Smooth muscle cell (in vitro differentiated cells): Measurements from ENCODE around the gene SYT7. TPM values are rescaled to one million over a fixed set of nuclear protein-coding genes. Genes with fewer than 3 reads are reported as not detected.
"Not testable (repeated sequence)": the region's sequence is repeated elsewhere in the genome, so short reads cannot be mapped to it uniquely, and the experiment has no call there.

Experiments used
- DNase-seq: peaks from one replicate; lab custom pipeline; 2025; ENCODE audit not compliant: unreplicated experiment; lab: John Stamatoyannopoulos, UW
- H2AFZ ChIP-seq: fragments of 200-600 bp; sonication (generic); 2 replicates; pipeline ENCODE4 v1.6.0; 2016; ENCODE audit warnings: antibody characterized with exemption, low read depth, mild to moderate bottlenecking
- H3F3A ChIP-seq: fragments of 200-600 bp; sonication (generic); 2 replicates; pipeline ENCODE4 v1.6.0; 2017; ENCODE audit warnings: antibody characterized with exemption, low read depth
- H3K27ac ChIP-seq: fragments of 200-600 bp; sonication (generic); 2 replicates; pipeline ENCODE4 v1.5.1; 2016; ENCODE audit warnings: low read depth, mild to moderate bottlenecking
- H3K27me3 ChIP-seq: fragments of 200-600 bp; sonication (generic); 2 replicates; pipeline ENCODE4 v1.6.1; 2016; ENCODE audit warnings: low read depth, mild to moderate bottlenecking
- H3K36me3 ChIP-seq: fragments of 200-600 bp; sonication (generic); 2 replicates; pipeline ENCODE4 v1.5.1; 2016; ENCODE audit warnings: low read depth
- H3K4me1 ChIP-seq: fragments of 200-600 bp; sonication (generic); 2 replicates; pipeline ENCODE4 v1.5.1; 2016; ENCODE audit warnings: low read depth
- H3K4me2 ChIP-seq: fragments of 200-600 bp; sonication (generic); 2 replicates; pipeline ENCODE4 v1.6.0; 2016; ENCODE audit warnings: mild to moderate bottlenecking
- H3K4me3 ChIP-seq: fragments of 200-600 bp; sonication (generic); 2 replicates; pipeline ENCODE4 v1.5.1; 2016; ENCODE audit warnings: mild to moderate bottlenecking
- H3K79me2 ChIP-seq: fragments of 200-600 bp; sonication (generic); 2 replicates; pipeline ENCODE4 v1.6.0; 2016; ENCODE audit warnings: low read depth, mild to moderate bottlenecking
- H3K9ac ChIP-seq: fragments of 200-600 bp; sonication (generic); 2 replicates; pipeline ENCODE4 v1.6.0; 2016; ENCODE audit warnings: low read depth
- H3K9me3 ChIP-seq: fragments of 200-600 bp; sonication (generic); replicated peaks from 2 replicates; pipeline ENCODE4 v1.5.1; 2016; ENCODE audit warnings: low read depth
- H4K20me1 ChIP-seq: fragments of 200-600 bp; sonication (generic); 2 replicates; pipeline ENCODE4 v1.6.0; 2016; ENCODE audit warnings: low read depth
- WGBS: methylation state at CpG from one replicate; pipeline ENCODE4 v1.1.7; 2016; ENCODE audit warnings: low lambda C conversion rate; 5-methylcytosine and 5-hydroxymethylcytosine counted together
- polyA plus RNA-seq: library from polyadenylated mRNA; unstranded; fragments of >200 nt; fragmentation: Nextera tagmentation; extraction: Ambion mirVana; gene quantifications from 2 replicates; pipeline ENCODE4 v1.2.1, GENCODE V29; 2016
- total RNA-seq: library from RNA; depleted of rRNA; stranded (reverse); fragments of >200 nt; gene quantifications from 2 replicates; pipeline ENCODE4 v1.2.3, GENCODE V29; 2014
- TF ChIP-seq, protein P1 (sequence below): fragments of 200-600 bp; sonication (generic); IDR thresholded peaks from 2 replicates; pipeline ENCODE4 v1.5.1; 2017; ENCODE audit warnings: borderline replicate concordance, mild to moderate bottlenecking, antibody characterized with exemption; ENCODE audit not compliant: insufficient read depth, poor library complexity, severe bottlenecking

Gene SYT7
- total and polyA plus RNA-seq, 2 experiments from 2014 or later = 0.79 to 4.0 TPM

DNA sequence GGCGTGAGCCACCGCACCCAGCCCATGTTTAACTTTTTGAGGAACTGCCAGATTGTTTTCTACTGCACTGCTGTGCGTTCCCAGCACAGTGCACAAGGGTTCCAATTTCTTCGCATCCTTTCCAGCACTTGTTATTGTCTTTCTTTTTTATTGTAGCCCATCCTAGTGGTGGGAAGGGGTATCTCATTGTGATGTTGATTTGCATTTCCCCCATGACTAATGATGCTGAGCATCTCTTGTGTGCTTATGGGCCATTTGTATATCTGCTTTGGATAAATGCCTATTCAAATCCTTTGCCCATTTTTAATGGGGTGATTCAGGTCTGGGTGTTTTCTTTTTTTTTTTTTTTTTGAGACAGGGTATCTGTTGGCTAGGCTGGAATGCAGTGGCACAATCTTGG is 36.6 kb upstream of the SYT7 start:
- TF ChIP-seq, protein P1, sequence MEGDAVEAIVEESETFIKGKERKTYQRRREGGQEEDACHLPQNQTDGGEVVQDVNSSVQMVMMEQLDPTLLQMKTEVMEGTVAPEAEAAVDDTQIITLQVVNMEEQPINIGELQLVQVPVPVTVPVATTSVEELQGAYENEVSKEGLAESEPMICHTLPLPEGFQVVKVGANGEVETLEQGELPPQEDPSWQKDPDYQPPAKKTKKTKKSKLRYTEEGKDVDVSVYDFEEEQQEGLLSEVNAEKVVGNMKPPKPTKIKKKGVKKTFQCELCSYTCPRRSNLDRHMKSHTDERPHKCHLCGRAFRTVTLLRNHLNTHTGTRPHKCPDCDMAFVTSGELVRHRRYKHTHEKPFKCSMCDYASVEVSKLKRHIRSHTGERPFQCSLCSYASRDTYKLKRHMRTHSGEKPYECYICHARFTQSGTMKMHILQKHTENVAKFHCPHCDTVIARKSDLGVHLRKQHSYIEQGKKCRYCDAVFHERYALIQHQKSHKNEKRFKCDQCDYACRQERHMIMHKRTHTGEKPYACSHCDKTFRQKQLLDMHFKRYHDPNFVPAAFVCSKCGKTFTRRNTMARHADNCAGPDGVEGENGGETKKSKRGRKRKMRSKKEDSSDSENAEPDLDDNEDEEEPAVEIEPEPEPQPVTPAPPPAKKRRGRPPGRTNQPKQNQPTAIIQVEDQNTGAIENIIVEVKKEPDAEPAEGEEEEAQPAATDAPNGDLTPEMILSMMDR = no peak

DNA sequence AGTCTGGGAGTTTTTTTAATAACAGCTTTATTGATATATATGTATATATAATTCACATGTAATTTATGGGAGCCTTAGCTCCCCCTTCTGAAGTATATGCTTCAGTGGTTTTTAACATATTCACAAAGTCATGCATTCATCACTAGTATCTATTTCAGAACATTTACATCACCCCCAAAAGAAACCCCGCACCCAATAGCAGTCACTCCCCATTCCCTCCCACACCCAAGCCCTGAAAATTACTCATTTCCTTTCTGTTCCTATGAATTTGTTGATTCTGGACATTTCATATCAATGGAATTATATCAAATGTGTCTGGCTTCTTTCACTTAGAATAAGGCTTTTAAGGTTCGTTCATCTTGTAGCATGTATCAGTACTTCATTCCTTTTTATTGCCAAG is 35.6 kb upstream of the SYT7 start:
- Histone ChIP-seq H3K4me1 (no peaks in the 10 kb centered on the region), H3K36me3 (no peaks in the 10 kb centered on the region), H3K27ac (no peak overlapping the region), H3K4me2 (peak overlapping the region; percentile 47), H2AFZ (no peak overlapping the region), H3K9me3 (no peaks in the 10 kb centered on the region), H3K9ac (no peak overlapping the region), H3F3A (no peaks in the 10 kb centered on the region), H3K79me2 (no peaks in the 10 kb centered on the region), H3K4me3 (no peak overlapping the region), H4K20me1 (no peaks in the 10 kb centered on the region), H3K27me3 (peaks cover 4% of the 10 kb centered on the region)
- TF ChIP-seq, protein P1 = no peak
- DNase-seq = no peak
- 49% methylated on average over 2 of the region's 2 CpGs for WGBS

More for the DNA sequence above, 36.6 kb upstream of the SYT7 start:
- WGBS = 94% methylated on average over 4 of the region's 4 CpGs
- Histone ChIP-seq H3K9ac (no peak overlapping the region), H4K20me1 (no peaks in the 10 kb centered on the region), H3K4me3 (no peak overlapping the region), H3K4me1 (no peaks in the 10 kb centered on the region), H3K4me2 (no peak overlapping the region), H3K79me2 (no peaks in the 10 kb centered on the region), H3K27me3 (peaks cover 4% of the 10 kb centered on the region), H3K36me3 (no peaks in the 10 kb centered on the region), H3K27ac (no peak overlapping the region), H3F3A (no peaks in the 10 kb centered on the region), H3K9me3 (no peaks in the 10 kb centered on the region), H2AFZ (no peak overlapping the region)
- DNase-seq = no peak

DNA sequence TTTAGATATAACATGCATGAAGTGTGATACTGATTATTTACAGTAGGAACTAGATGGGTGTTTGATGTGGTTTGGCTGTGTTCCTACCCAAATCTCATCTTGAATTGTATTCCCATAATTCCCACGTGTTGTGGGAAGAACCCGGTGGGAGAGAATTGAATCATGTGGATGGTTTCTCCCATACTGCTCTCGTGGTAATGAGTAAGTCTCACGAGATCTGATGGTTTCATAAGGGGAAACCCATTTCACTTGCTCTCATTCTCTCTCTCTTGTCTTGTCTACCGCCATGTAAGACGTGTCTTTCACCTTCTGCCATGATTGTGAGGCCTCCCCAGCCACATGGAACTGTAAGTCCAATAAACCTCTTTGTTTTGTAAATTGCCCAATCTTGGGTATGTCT is 33.9 kb upstream of the SYT7 start:
- H3K36me3 ChIP-seq, H3K27ac ChIP-seq, H3K9ac ChIP-seq, H3K79me2 ChIP-seq, H3K9me3 ChIP-seq, H3K4me1 ChIP-seq, H3K27me3 ChIP-seq, H3K4me2 ChIP-seq, H3F3A ChIP-seq, DNase-seq, H2AFZ ChIP-seq, H4K20me1 ChIP-seq, H3K4me3 ChIP-seq: not testable (repeated sequence)
- 49% methylated on average over 6 of the region's 6 CpGs for WGBS

DNA sequence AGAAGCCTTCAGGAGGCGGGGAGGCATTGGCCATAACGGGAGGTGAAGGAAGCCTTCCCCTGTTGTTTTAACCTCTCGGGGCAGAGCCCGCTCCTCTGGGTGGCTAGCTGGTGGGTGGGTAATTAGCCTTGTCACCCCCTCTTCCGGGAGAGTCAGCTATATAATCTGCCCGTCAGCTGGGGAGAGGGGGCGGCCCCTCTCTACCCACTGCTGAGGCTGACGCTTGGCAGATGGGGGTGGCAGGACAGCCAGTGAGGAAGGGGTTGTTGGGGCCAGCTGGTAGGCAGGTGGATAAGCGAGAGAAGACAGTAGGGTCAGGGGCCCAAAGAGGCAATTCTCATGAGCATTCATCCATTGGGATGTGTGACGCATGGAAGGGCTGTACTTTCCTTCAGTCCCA is 33.0 kb upstream of the SYT7 start:
- H3K4me3 ChIP-seq = no peak overlapping the region
- H3K36me3 ChIP-seq = no peaks in the 10 kb centered on the region
- no peak overlapping the region for H3K4me2 ChIP-seq
- H4K20me1 ChIP-seq = no peaks in the 10 kb centered on the region
- H3K79me2 ChIP-seq = no peaks in the 10 kb centered on the region
- no peak overlapping the region for H2AFZ ChIP-seq
- TF ChIP-seq, protein P1 = no peak
- peaks cover 4% of the 10 kb centered on the region for H3K27me3 ChIP-seq
- no peaks in the 10 kb centered on the region for H3F3A ChIP-seq
- peaks cover 14% of the 10 kb centered on the region for H3K4me1 ChIP-seq
- H3K27ac ChIP-seq = no peak overlapping the region
- WGBS = 94% methylated on average over 10 of the region's 10 CpGs
- H3K9me3 ChIP-seq = no peaks in the 10 kb centered on the region
- H3K9ac ChIP-seq = no peak overlapping the region
- no peak for DNase-seq
